Stimulated activated CD8-positive, alpha-beta memory T cell treated with anti-CD3 and anti-CD28 coated beads, Interleukin-4, amount 100 ng/mL, for 1 hour (primary cell): ENCODE results near the gene SPDYA.

Experiments
- DNase-seq, 2 donors: peaks; one replicate each; pipeline ENCODE4 v3.0.0-alpha.2; 2020; ENCODE audit warnings: low read depth in 2 of 2, low spot score in 1 of 2

SPDYA gene

GRCh38 chr2:28824207-28824606, 13.6 kb downstream of the SPDYA start:
- no peak for DNase-seq

DNA sequence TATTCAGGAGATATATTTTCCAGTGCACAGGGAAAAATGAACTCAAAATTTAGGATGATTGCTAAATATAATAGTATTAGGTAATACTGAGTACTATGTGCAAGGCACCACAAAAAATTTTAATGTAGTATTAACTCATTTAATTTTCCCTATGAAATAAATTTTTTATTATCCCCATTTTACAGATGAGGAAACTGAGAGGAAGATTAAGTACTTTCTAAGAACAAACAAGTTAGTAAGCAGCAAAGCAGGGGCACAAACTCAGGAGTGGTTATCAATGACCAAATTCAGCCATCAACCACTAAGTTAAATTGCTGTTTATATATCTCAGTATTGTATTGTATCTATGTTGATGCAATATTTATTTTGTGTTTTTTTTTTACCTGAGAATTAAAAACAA, 14.2 kb downstream of the SPDYA start:
- DNase-seq, result no peak

DNA sequence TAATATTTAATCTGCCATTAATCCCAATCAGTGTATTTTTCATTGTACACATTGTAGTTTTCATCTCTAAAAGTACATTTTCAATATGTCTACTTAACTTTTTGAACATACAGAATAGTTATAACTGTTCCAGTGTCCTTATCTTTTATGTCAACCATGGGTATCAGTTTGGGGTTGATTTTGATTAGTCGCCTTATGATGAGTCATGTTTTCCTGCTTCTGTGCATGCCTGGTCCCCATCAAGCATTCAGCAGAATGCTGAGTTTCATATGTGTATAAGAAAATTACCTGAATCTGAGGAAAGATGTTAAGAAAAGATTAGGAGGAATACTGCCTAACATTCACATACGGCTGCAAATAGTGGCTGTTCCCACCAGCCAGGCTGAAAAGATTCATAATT, 17.7 kb downstream of the SPDYA start:
- no peak for DNase-seq

- DNase-seq, result no peak
These were observed 23.3 kb downstream of the SPDYA start for GRCh38 chr2:28833740-28834470.

DNA sequence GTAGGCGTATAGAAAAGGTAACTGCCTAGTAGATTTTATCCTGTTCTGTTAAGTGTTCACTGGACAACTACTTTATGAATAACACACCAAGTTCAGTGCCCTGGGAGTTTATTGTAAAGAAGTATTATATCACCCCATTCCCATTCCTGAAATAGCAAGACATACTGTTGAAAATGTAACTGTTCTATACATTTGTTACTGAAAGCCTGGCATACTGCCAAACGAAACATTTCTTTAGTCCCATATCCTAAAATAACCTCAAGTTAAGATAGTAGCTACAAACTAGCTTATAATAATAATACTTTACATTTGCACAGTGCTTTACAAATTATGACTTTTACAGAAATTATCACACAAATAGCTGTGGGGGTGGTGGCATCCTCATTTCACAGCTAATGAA, 25.1 kb downstream of the SPDYA start:
- DNase-seq, result no peak

DNA sequence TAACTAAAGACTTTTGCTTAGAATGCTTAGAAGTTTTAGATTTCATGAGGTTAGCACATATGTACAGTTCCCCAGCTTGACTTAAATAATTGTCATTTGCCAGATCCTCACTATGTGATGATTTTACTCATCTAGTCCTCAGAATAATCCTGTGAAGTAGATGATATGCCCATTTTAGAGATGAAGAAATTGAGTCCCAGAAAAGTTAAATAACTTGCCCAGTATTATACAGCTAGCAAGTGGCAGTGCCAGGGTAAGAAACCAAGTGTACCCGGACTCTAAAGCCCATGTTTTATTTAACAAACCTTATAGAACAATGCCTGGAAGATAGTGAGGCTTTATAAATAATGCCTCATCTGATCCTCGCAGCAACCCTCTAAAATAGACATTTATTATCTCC, 28.3 kb downstream of the SPDYA start:
- DNase-seq, result no peak

- DNase-seq, result no peak
These were observed 31.4 kb downstream of the SPDYA start for GRCh38 chr2:28842042-28842441.

DNA sequence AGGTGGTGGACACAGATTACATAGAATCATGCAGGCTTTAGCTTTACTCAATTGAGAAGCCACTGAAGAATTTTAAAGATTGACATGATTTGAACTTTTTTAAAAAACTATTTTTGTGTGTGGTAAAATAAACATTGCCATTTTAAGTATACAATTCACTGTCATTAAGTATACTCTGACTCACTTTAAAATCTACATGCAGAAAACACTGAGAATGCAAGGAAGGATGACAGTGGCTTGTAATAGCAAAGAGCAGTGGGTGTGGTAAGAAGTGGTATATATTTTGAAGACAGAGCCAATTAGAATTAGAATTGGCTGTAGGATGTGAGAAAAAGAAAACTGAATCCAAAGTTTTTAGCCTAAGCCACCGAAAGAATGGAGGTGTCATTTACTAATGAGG, 44.6 kb downstream of the SPDYA start:
- DNase-seq, result no peak

DNA sequence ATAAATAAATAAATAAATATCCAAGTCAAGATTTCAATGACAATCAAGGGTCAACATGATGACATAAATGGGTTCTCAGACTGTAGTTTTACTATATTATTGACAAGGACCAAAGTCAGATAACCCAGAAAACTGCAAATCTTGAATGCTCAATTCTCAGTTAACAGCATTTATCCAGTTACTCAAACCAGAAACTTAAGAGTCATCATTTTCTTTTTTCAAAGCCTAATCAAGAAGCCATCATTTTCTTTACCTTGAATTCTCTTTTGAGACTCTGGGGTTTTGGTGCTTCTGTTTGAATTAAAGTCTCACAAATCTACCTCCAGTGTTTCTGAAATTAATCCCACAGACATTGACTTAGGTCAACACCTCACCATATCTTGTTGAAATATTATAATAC, 45.3 kb downstream of the SPDYA start:
- DNase-seq, result no peak

GRCh38 chr2:28868611-28869010, 58.0 kb downstream of the SPDYA start:
- DNase-seq, result no peak

GRCh38 chr2:28869494-28870145, 59.0 kb downstream of the SPDYA start:
- no peak for DNase-seq

DNA sequence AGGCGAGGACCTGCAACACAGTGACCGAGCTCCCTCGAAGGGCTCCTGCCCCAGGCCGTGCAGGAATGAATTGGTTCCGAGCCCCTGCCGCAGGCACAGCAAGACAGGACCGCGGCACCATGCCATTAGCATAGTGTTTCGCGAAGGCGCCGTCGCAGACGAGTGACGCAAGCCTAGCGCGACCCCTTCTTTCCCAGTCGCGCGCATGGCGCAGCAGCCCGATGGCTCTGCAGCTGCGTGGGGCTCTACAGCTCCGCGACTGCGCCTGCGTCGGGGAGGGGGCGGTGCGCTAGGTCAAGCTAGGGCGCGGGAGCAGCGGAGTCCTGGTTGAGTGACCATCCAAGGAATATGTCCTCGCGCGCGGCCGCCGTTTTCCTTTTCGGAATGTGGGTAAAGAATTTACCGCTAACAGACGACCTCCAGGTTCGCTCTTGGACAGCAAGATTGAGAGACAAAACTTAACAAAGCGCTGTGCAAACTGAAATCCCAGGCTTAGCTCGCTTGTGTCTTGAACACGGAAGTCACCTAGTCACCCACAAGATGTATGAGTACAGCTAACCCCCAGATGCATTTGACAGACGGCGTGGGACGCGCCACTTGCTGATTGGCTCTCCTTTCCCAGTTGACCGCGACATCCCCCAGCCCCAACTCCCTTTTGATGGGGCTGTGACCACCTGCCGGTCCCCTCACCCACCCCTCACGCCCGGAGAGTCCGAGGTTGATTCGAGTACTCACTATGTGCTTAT, 59.7 kb downstream of the SPDYA start, which contains the start of gene TRMT61B:
Gene TRMT61B, minus strand, starts transcription at position 164 of the 746 bp plus-strand sequence. Its CDS starts 32 bp downstream, at position 132.
- DNase-seq, result peak; percentile 94 to 97

DNA sequence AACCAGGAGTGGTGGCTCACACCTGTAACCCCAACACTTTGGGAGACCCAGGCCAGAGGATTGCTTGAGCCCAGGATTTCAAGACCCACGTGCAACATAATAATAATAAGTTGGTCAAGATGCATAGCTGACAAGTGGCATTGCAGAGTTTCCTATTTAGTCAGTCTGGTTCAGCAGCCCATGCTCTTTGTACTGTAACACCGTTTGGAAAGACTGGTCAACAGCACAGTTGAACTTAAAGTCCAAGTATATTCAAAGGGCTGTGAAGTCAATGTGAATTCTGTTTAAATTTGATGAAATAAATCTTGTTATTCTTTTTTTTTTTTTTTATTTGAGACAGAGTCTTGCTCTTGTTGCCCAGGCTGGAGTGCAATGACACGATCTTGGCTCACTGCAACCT, 61.0 kb downstream of the SPDYA start:
- no peak for DNase-seq

- no peak for DNase-seq
These were observed 69.6 kb downstream of the SPDYA start for GRCh38 chr2:28880193-28880592.

GRCh38 chr2:28893488-28893887, 82.9 kb downstream of the SPDYA start:
- DNase-seq, result no peak

- peak; percentile 87 to 95 for DNase-seq
These were observed 84.0 kb downstream of the SPDYA start, which contains the start of gene WDR43 for GRCh38 chr2:28894470-28895188. Gene WDR43 (plus strand): TSS chr2:28894667. CDS start chr2:28894699, 32 bp downstream.

DNA sequence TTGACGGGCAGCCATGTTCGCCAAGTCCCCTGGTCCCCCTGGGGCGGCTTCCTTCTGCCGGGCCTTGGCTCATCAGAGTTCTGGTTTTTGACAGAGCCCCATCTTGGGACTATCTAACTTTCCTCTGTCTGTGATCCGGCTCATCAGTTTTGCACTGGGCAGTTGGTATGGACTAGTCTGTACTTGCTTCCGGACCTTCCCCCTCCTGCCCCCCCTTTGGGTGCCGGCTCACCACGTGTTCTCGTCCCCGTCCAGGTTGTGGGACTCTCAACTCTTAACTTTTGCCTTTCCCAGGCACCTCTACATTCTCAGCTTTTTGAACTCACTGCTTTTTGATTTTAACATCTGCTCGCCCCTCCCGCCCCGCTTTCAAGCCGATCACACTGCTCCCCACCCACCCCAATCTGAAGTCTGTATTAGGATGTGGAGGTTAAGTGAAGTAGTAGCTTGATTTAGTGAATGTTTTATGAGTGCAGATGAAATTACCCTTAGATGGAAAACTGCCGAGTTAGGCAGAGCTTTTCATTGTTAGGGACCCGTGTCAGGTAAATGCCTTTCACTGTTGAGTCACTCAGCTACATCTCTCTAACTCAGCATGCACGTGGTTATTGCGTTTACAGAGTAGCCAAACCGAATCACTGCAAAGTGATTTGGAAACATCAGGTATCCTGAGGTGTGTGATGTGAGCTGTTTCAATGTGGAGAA, 84.7 kb downstream of the SPDYA start:
- no peak for DNase-seq

DNA sequence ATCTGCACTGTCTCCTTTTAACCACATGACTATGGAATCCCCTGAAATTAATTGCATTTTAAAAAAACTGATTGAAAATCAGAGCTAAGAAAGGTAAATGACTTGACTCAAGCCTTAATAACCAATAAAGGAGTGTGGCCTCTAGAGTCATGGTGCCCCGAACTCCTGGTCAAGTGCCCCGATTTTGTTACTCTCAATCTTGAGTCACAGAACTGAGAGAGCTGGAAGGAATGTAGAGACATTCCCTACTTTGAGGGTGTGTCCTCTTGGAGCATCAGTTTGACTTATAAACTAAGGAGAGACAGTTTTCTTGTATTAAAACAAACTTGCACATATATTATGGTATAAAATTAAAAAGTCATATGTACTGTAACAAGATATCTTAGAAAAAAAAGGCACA, 86.3 kb downstream of the SPDYA start:
- DNase-seq, result no peak

- DNase-seq, result no peak
These were observed 87.4 kb downstream of the SPDYA start for GRCh38 chr2:28898048-28898447.
